ENCODE measurements around the gene RP9.

The RP9 gene

GRCh38 chr7:33093266-33093665 is 15.9 kb downstream of the RP9 start:
- Histone ChIP-seq H3K9me3 (ENCODE audit: insufficient read depth, low read length) (no peaks in the 10 kb centered on the region), H4K20me1 (ENCODE audit: insufficient read depth, low read length) (no peaks in the 10 kb centered on the region), H2AFZ (ENCODE audit: low read depth, low read length) (no peak overlapping the region), H3K4me3 (ENCODE audit: low read length) (no peak overlapping the region), H3K27ac (ENCODE audit: low read length) (no peak overlapping the region), H3K36me3 (replicated peaks; ENCODE audit: low read depth, low read length) (peaks cover 21% of the 10 kb centered on the region), H3K27me3 (ENCODE audit: low read depth, low read length) (no peaks in the 10 kb centered on the region), H3K4me1 (ENCODE audit: low read length) (no peaks in the 10 kb centered on the region; the same call in 1 of the 2 replicates), H3K79me2 (ENCODE audit: low read length) (0 out of 2 replicates have a peak, but pooled peaks cover 2% of the 10 kb centered on the region), H3K4me2 (ENCODE audit: low read length) (no peak overlapping the region), H3K9ac (ENCODE audit: low read length) (no peak overlapping the region)
- TF ChIP-seq CTCF (IDR thresholded peaks at IDR 0.05; ENCODE audit: low read depth, low read length) (no peak), EZH2phosphoT487 (IDR thresholded peaks at IDR 0.05; ENCODE audit: low read depth) (no peak)

DNA sequence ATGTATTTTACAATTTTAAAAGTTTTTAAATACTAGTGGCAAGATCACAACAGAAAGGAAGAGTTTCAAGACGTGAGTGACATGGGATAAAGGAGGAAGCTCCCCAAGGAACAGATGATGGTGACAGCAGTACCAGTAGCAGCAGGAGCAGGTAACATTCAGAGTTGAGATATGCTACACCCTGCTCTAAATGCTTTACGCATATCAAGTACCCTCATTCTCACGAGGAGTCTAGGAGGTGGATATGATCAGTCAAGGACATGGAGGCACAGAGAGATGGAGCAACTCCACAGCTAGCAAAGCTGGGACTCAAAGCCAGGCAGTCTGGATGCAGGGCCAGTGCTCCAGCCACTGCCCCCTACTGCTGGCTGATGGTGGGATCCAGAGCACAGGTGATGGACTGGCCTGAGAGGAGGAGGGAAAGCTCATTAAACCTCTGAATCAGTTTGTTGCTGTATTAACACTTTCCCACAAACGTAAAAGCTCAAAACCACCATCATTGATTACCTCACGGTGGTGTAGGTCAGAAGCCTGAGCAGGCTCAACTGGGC is 17.5 kb downstream of the RP9 start:
- Histone ChIP-seq H3K27me3 (ENCODE audit: low read depth, low read length) (no peaks in the 10 kb centered on the region), H3K4me1 (ENCODE audit: low read length) (no peaks in the 10 kb centered on the region), H4K20me1 (ENCODE audit: insufficient read depth, low read length) (no peaks in the 10 kb centered on the region), H3K27ac (ENCODE audit: low read length) (no peak overlapping the region), H3K4me3 (ENCODE audit: low read length) (no peak overlapping the region), H3K79me2 (ENCODE audit: low read length) (no peaks in the 10 kb centered on the region), H3K4me2 (ENCODE audit: low read length) (no peak overlapping the region), H3K9ac (ENCODE audit: low read length) (no peak overlapping the region), H2AFZ (ENCODE audit: low read depth, low read length) (no peak overlapping the region), H3K36me3 (replicated peaks; ENCODE audit: low read depth, low read length) (peaks cover 12% of the 10 kb centered on the region), H3K9me3 (ENCODE audit: insufficient read depth, low read length) (no peaks in the 10 kb centered on the region)
- no peak for TF ChIP-seq CTCF (IDR thresholded peaks at IDR 0.05; ENCODE audit: low read depth, low read length)
- no peak for TF ChIP-seq EZH2phosphoT487 (IDR thresholded peaks at IDR 0.05; ENCODE audit: low read depth)

DNA sequence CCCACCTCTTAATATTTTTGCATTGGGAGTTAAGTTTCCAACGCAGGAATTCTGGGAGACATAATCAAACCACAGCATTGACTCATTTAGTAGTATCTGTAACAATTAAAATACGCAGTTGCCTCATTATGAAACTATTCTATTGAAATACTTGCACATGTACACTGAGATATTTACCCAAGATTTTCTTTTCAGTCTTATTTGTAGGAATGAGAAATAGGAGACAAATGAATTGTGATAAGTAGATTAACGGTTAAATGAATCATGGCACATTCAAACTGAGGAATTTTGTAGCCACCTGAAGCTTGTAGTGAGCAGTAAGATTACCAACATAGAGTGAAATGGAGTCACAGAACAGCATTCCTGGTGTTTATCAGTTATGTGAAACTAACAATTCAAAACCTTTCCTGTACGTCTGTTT is 18.1 kb downstream of the RP9 start:
- Histone ChIP-seq H3K4me1 (ENCODE audit: low read length) (no peaks in the 10 kb centered on the region), H3K9ac (ENCODE audit: low read length) (no peak overlapping the region), H3K4me3 (ENCODE audit: low read length) (no peak overlapping the region), H3K4me2 (ENCODE audit: low read length) (no peak overlapping the region), H3K27me3 (ENCODE audit: low read depth, low read length) (no peaks in the 10 kb centered on the region), H3K79me2 (ENCODE audit: low read length) (no peaks in the 10 kb centered on the region), H2AFZ (ENCODE audit: low read depth, low read length) (no peak overlapping the region), H3K9me3 (ENCODE audit: insufficient read depth, low read length) (no peaks in the 10 kb centered on the region), H3K36me3 (replicated peaks; ENCODE audit: low read depth, low read length) (peaks cover 7% of the 10 kb centered on the region), H4K20me1 (ENCODE audit: insufficient read depth, low read length) (no peaks in the 10 kb centered on the region), H3K27ac (ENCODE audit: low read length) (no peak overlapping the region)
- no peak for TF ChIP-seq CTCF (IDR thresholded peaks at IDR 0.05; ENCODE audit: low read depth, low read length)
- no peak for TF ChIP-seq EZH2phosphoT487 (IDR thresholded peaks at IDR 0.05; ENCODE audit: low read depth)

DNA sequence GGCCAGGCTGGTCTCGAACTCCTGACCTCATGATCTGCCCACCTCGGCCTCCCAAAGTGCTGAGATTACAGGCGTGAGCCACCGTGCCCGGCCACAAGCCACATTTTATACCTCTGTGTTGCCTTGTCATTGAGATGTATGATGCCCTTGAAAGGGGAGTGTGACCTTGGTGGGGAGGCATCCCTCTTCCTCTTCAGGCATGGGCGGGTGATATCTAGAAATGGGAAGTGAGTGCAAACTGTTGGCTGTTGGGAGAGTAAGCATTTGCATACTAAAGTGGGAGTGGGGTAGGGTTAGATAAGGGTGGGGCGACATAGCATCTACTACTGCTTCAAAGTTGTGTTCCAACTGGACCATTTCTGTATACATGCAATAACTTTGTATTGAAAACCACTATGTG is 20.1 kb downstream of the RP9 start:
- H2AFZ ChIP-seq (ENCODE audit: low read depth, low read length) = no peak overlapping the region
- no peaks in the 10 kb centered on the region for H3K9me3 ChIP-seq (ENCODE audit: insufficient read depth, low read length)
- no peaks in the 10 kb centered on the region for H4K20me1 ChIP-seq (ENCODE audit: insufficient read depth, low read length)
- TF ChIP-seq CTCF (IDR thresholded peaks at IDR 0.05; ENCODE audit: low read depth, low read length) (no peak), EZH2phosphoT487 (IDR thresholded peaks at IDR 0.05; ENCODE audit: low read depth) (no peak)
- H3K4me2 ChIP-seq (ENCODE audit: low read length) = no peak overlapping the region
- H3K27me3 ChIP-seq (ENCODE audit: low read depth, low read length) = no peaks in the 10 kb centered on the region
- H3K4me3 ChIP-seq (ENCODE audit: low read length) = no peak overlapping the region
- no peak overlapping the region for H3K9ac ChIP-seq (ENCODE audit: low read length)
- no peak overlapping the region for H3K27ac ChIP-seq (ENCODE audit: low read length)
- no peaks in the 10 kb centered on the region for H3K4me1 ChIP-seq (ENCODE audit: low read length)
- H3K36me3 ChIP-seq (replicated peaks; ENCODE audit: low read depth, low read length) = peaks cover 4% of the 10 kb centered on the region
- H3K79me2 ChIP-seq (ENCODE audit: low read length) = no peaks in the 10 kb centered on the region

Measured in OCI-LY3 (cell line).